GM19099 (cell line): ENCODE results near the gene CCDC88C.

ENCODE experiments used
- POLR2A ChIP-seq: IDR thresholded peaks from 3 replicates; pipeline ENCODE4 v1.6.1; 2011; ENCODE audit warnings: low read depth; ENCODE audit not compliant: insufficient read length; ENCODE audit errors: extremely low read depth

CCDC88C gene

DNA sequence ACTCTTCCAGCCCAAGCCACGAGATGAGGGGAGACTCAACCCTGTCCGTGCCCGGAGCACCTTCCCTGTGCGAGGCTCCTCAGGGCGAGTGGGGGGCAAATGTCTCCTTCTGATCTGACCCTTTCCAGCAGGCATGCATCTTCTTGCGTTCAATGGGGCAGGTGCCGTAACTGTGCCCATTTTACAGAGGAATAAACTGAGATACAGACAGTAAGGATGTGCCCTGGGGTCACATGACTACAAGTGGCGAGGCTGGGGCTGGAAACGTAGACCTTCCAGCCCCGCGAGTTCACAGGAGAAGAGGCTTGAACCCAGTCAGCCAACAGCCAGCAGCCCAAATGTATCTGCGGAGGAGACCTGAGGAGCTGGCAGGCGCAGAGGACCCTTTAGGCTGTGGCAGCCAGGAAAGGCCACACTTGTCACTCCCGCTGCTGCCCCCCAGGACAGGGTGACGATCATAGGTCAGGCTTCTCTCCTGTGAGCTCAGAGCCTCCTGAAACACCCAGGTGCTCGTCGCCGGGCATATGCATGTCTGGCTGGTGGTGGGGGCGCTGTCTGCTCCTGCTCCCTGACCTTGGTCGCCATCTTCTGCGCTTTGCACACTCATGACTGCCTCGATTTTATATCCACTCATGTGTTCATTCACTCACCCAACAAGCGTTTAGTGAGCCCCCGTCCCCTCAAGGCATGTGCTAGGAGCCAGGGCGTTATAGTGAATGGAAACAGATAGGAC lies 41.7 kb downstream of the CCDC88C start:
- TF ChIP-seq POLR2A = no peak

DNA sequence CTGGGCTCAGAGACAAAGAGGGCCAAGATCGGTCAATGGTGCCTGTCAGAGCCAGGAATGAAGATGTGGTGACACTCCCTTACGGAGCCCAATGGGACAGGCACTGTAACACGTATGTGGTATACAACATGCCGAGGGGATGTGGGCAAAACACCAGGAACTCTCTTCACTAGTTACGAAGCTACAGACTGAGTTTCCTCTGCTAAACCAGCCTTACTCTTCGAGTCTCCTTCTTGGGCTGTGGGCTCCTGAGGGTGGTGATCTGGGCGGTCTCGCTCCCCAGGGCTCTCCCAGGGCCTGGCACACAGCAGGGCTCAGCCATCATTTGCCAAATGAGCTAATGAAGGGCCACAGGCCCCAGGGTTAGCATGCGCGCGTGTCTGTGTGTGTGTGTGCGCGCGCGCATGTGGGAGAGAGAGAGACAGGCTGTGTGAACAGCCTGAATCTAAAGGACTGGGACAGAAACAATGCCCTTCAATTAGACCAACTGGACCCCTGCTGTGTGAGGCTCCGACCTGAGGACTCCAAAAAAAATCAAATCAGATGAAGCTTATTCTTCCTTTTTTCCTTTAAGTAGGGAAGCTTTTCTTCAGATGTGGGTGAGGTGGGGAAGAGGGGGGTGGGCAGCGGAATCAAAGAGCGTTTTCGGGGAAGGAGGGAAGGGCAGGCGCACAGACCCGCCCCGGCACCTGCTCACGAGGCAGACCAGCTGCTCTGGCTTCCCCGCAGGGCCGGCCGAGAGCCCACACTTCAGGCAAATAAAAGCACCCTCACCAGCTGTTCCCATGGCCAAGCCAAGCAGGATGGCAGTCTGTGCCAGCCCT lies 42.5 kb downstream of the CCDC88C start:
- no peak for TF ChIP-seq POLR2A

DNA sequence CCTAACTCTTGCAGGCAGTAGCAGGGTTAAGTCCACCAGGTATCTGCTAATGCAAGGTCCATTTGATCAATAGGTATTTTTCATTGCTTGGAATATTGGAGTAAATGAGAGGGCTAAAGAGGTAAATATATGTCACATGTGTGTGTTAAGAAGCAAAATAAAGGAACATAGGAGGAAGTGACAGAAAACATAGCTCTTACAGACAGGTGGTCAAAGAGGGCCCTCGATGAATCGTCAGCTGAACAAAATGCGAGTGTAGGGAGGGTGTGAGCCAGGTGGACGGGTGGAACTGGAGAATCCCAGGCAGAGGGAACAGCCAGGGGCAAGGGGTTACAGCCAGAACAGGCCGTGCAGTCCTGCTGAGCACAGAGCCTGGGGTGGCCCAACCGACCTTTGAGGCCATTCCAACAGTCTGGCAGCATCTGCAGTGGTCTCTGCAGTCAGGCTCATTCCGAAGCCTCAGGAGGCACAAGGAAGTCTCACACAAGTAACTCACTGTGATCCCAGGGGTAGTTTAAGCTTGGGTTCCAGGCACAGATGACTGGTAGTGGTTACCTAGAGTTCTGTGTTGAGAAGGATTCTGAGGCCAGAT lies 43.2 kb downstream of the CCDC88C start:
- no peak for TF ChIP-seq POLR2A

DNA sequence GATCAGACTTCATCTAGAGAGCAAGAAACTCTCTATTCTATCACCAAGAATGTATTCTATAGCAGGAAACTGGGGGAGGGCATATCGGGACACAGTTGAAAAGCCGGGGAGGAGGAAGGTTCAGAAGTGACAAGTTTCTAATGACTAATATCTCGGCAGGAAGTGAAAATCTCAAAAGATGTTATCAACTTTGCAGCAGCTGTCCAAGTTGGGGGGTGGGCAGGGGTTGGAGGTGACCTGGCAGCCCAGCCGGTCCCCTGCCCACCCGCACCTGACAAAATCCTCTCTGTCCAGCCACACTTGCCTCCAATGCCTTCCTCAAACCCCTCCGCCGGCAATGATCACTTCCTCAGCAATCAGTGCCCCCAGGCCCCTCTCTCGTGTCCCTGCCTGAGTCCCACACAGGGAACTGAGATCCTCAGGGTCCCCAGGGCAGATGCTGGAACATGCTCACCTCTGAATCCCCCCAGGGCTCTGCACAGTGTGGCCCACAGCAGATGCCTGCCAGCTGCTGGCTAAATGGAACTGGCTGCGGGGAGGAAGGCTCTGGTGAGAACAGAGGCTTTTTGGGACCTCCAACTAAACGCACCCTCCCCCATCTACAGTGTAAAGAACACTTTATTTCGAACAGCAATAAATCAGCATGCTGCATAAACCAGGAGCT lies 43.9 kb downstream of the CCDC88C start:
- no peak for TF ChIP-seq POLR2A

DNA sequence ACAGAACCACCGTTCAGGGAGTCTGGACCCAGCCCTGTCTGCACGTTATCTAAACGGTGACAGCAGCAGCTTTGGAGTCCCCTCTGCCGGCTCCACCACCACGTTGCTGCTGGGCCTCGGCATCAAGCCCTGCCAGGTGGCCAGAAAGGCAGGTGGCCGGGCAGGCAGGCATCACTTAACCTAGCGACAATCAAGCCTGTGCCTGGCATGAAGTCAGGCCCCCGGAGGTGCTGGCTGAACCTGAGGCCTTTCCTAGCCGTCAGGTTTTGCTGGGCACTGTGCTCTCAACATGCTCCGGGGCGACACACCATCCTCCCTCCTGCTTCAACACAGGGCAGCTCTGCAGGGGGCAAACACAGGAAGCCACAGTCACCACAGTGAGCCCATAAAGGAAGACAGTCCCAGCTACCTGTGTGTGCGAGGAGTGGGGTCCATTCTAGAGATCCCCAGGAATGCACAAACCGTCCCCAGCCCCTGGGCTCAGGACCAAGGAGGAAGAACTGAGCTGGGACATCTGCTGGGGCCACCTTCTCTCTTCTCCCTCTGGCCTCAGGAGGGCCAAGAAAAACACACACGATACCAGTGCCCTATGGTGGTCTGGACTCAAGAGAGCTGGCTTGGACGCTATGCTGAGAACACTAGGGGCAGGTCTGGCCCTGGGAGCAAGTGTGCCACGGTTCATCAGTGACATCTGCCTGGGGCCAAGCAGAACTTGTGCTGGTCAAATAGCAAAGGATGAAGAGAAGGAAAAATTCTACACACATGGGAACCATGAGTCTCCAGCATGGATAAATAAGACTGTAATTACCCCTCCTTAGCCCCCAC lies 44.7 kb downstream of the CCDC88C start:
- TF ChIP-seq POLR2A = peak; percentile 41

DNA sequence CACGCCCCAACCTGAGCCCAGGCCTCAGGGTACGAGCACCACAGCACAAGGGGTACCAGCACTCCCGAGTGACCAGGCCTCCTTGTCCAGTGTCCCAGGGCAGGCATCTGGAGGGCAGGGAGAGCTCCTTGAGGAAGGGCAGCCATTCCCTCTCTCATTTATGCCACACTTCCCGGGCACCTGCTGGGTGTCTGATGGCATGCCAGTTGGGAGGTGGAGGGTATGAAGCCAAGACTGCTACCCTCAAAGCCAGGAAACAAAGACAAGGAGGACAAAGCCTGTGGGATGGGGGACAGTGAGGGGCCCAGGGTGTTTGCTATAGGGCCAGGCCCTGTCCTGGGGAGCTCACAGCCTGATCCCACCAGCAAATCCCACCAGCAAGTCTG lies 45.6 kb downstream of the CCDC88C start:
- no peak for TF ChIP-seq POLR2A

DNA sequence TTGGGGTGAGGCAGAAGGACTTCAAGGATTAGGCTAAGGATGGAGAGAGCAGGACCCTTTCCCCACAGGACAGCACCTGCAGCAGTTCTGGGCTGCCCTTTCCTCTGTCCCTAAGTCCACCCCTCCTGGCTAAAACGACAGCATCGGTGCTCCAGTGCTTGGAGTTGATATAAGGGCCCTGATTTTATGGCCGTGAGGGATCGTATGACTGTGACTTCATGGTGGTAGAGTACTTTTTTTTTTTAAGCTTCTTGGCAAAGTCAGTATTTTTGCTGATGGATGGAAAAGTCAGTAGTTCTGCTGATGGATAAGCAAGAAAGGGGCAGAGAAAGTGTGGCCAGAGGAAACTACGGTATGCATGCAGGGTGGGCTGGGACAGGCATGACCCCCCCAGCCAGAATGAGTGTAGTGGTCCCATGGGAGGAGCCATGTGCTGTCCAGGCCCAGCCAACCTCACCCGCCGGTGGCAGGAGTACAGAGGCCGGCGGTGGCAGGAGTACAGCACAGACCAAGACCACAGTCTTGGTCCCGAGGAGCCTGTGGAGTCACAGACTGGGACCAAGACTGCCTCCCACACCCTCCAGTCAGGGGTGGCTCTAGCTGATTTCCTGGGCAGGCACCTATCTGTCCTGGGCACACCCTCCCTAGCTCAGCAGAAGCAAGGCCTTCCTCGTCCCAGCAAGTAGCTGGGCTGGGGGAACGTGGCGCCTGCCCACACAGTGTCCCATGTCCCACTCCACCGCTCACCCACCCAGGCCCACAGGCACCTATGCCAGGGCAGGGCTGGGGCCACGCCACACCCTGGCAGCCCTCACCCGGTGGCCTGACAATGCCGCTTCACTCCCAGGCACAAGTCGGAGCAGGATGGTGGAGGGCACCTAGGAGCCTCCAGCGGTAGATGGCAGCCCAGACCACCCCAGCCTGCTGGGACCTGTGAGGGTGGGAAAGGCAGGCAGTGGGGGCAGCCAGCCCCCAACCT lies 46.3 kb downstream of the CCDC88C start:
- TF ChIP-seq POLR2A = no peak

DNA sequence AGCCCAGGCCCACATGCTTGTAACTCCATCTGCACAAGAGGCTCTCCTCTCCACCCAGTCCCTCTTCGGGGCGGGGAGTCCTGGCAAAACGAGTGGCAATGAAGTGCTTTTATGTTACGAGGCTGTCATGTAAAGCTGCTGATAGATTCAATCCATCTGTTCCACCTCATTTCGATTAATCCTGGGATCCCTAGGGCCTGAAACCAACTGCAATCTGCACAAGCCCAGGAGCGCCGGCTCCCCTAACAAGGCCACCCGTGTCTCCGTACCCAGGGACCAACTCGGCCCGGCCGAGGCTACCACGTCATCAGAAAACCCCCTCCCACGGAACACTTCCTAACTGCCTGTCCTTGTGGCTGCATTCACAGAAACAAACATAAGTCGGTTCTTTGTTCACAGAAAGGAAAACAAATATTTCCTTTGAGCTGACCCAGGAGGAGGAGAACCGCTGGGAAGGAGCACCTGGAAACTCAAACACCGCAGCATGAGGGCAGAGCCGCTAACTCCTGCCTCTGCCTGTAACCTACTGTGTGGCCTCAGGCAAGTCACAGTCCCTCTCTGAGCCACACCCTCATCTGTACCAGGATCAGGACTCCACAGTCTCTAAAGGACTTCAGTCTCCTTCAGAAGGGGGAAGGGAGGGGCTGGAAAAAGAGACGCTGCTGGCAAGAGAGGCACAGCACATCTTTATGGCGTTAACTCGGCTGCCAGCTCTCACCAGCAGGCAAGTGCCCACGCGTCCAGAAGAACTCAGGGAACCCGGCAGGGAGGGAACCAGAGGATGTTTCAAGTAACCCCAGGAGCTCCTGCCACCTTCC lies 47.8 kb downstream of the CCDC88C start:
- TF ChIP-seq POLR2A = no peak

DNA sequence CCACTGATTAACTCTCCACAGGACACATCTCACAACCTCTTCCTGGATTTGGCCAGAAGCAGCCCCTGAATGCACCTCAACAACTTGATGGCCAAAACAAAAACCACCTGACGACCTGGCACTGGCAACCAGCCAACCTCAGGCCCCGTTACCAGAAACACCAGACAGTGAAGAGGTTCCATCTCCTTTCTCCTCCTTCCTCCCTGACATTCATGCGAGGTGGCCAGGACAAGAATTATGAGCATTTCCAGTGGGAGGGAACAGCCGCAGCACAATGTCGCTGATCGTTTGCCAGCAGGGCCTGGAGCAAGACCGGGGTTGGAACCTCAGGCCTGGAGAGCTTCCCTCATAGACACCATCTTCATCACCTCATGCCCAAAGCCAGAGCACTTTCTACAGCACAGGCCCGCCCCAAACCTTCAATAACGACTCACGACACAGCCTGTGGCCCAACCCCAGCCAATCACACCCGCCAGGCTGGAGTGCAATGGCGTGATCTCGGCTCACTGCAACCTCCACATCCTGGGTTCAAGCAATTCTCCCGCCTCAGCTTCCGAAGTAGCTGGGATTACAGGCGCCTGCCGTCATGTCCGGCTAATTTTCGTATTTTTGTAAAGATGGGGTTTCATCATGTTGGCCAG lies 48.7 kb downstream of the CCDC88C start:
- TF ChIP-seq POLR2A = no peak

DNA sequence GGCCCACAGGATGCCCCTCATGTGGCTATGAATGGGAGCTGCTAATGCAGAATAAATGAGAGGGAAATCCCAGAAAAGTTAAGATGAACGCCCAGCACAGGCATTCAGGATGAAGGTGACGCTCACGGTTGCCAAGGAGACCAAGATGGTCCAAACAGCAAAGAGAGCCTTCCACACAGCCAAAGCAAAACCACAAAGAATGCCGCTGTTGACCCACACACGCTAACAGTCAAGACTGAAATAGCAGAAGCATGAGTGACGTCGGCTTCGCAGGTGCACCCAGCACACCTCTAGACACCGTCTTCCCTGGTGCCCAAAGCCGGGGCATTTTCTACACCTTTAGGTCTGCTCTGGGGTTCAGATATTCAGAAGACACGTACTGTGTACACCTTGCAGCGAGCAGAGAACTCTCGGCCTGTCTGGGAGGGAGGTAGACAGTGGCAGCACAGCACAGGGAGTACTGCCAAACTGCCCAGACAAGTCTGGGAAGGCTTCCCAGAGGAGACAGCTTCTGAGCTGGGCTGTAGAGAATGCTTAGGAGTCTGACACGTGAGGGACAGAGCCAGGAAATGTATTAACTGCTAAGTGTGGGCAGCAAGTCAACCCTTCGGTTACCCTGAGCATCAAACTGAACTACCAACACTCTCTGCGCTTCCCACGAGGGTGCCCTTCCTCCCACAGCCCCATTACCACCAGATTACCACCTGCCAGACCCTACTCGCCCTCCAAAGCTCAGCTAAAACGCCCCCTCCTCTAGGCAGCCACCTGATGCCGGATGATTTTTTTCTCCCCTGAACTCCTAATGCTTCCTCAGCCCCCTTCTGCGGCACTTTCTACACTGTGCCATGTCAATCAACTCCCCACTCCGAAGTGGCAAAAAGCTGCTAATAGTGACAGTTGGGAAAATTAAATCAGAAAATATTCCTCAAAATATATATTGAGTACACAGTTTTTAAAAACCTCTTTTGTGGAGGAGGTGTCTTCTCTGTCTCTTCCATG lies 50.1 kb downstream of the CCDC88C start:
- TF ChIP-seq POLR2A = peak; percentile 16

DNA sequence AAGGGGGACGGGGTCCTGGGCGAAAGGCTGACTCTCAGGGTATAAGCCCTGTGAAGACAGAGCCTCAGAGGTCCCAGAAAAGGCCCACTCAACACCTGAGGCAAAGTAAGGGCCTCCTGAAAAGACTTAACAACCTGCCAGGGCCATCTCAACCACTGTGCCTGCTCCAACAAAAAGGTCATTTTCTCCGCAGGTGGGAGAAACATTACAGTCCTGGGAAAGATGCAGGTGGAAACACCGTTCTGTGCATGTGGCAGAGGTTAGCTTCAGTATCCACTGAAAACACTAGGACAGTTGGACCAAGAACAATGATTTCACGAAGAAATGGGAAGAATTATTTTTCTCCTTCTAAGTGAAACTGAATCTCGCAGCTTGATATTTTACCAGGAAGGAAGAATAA lies 50.9 kb downstream of the CCDC88C start:
- no peak for TF ChIP-seq POLR2A
